Upper lobe of right lung (tissue), 1 donor: Measurements from ENCODE around the gene TMPO. TPM values are rescaled to one million over a fixed set of nuclear protein-coding genes. Genes with fewer than 3 reads are reported as not detected.

Experiments used
- ATAC-seq: fragments of 200-7000 bp; cut with Tn5 transposase; one replicate; pipeline ENCODE4 v1.9.1; 2020; ENCODE audit warnings: mild to moderate bottlenecking, moderate library complexity
- DNase-seq: peaks from one replicate; pipeline ENCODE4 v3.0.0-alpha.2; 2020
- H3K27ac ChIP-seq: fragments of 200-600 bp; one replicate; pipeline ENCODE4 v1.8.0; 2022
- H3K27me3 ChIP-seq: fragments of 200-600 bp; one replicate; pipeline ENCODE4 v1.8.0; 2022; ENCODE audit warnings: mild to moderate bottlenecking
- H3K36me3 ChIP-seq: fragments of 200-600 bp; one replicate; pipeline ENCODE4 v1.8.0; 2022
- H3K4me1 ChIP-seq: fragments of 200-600 bp; one replicate; pipeline ENCODE4 v1.8.0; 2022
- H3K4me3 ChIP-seq: fragments of 200-600 bp; one replicate; pipeline ENCODE4 v1.8.0; 2022; ENCODE audit warnings: mild to moderate bottlenecking
- H3K9me3 ChIP-seq: fragments of 200-600 bp; one replicate; pipeline ENCODE4 v1.8.0; 2022
- CTCF ChIP-seq: fragments of 200-600 bp; IDR thresholded peaks from one replicate; pipeline ENCODE4 v1.8.0; 2022; ENCODE audit warnings: antibody characterized with exemption
- intact Hi-C: fragments of 100-400 bp; cut with DNase I; formaldehyde crosslinking; loops from one replicate; pipeline ENCODE4 v1.11.0; 2022
- long read RNA-seq: library from polyadenylated mRNA; unstranded; transcript quantifications from one replicate; pipeline ENCODE4 v2.0.0, GENCODE V29; 2021
- total RNA-seq: library from RNA; stranded (reverse); fragmentation: NEBNext Ultra II Directional; extraction: Animal tissue kit (Norgen Biotek cat#: 25700); gene quantifications from one replicate; pipeline ENCODE4 v1.2.1, GENCODE V29; 2021
- donor health status: DM: no; HTN: yes; CAD: no; lungs with severe emphysema.

The TMPO gene
- total RNA-seq, result 63.1 TPM
- long read RNA-seq, full-length matches to known transcripts, result 50 of 64 reads
- long read RNA-seq, partial matches to known transcripts, result 5 of 64 reads
- long read RNA-seq, other reads (novel, unspliced or antisense), result 9 of 64 reads

- intact Hi-C loops, result loop anchor here (10.0 kb wide), 1 partner anchor 91 kb away; no protein-coding TSS in a partner anchor
- ATAC-seq, result peak; percentile 99
- peak within 1 kb of the TSS; percentile 92 for H3K27ac ChIP-seq
- no peaks in the 10 kb centered on the region for H3K27me3 ChIP-seq
- peak; percentile 97 for DNase-seq
- peaks cover 17% of the 10 kb centered on the region for H3K4me1 ChIP-seq
- no peak for TF ChIP-seq CTCF
- peak within 1 kb of the TSS; percentile 96 for H3K4me3 ChIP-seq
- no peaks in the 10 kb centered on the region for H3K9me3 ChIP-seq
- H3K36me3 ChIP-seq, result no peaks in the 10 kb centered on the region
These were observed at the start of gene TMPO for GRCh38 chr12:98515287-98516110. Gene TMPO, plus strand, starts transcription at chr12:98515590. Its CDS starts 278 bp downstream, at chr12:98515868.

- DNase-seq (no peak), ATAC-seq (no peak)
- Histone ChIP-seq H3K27ac (no peak overlapping the region), H3K36me3 (no peaks in the 10 kb centered on the region), H3K4me1 (peaks cover 5% of the 10 kb centered on the region), H3K9me3 (no peaks in the 10 kb centered on the region), H3K4me3 (no peak overlapping the region), H3K27me3 (no peaks in the 10 kb centered on the region)
- intact Hi-C loops, result no loop called here
- TF ChIP-seq CTCF, result no peak
These were observed 49.3 kb upstream of the TMPO start for GRCh38 chr12:98465950-98466602.

- no peaks in the 10 kb centered on the region for H3K27me3 ChIP-seq
- H3K4me1 ChIP-seq, result peaks cover 5% of the 10 kb centered on the region
- no peak overlapping the region for H3K27ac ChIP-seq
- ATAC-seq, result no peak
- H3K9me3 ChIP-seq, result no peaks in the 10 kb centered on the region
- no peak for DNase-seq
- TF ChIP-seq CTCF, result no peak
- H3K4me3 ChIP-seq, result no peak overlapping the region
- intact Hi-C loops, result no loop called here
- no peaks in the 10 kb centered on the region for H3K36me3 ChIP-seq
These were observed 48.6 kb upstream of the TMPO start for GRCh38 chr12:98466640-98467400.

- no peak for ATAC-seq
- H3K9me3 ChIP-seq, result no peaks in the 10 kb centered on the region
- H3K27ac ChIP-seq, result no peak overlapping the region
- DNase-seq, result no peak
- H3K36me3 ChIP-seq, result no peaks in the 10 kb centered on the region
- no peak for TF ChIP-seq CTCF
- H3K27me3 ChIP-seq, result no peaks in the 10 kb centered on the region
- intact Hi-C loops, result no loop called here
- peaks cover 5% of the 10 kb centered on the region for H3K4me1 ChIP-seq
- no peak overlapping the region for H3K4me3 ChIP-seq
These were observed 46.3 kb upstream of the TMPO start for GRCh38 chr12:98469109-98469508.

- Histone ChIP-seq H3K27ac (no peak overlapping the region), H3K27me3 (no peaks in the 10 kb centered on the region), H3K4me3 (no peak overlapping the region), H3K36me3 (no peaks in the 10 kb centered on the region), H3K4me1 (peaks cover 5% of the 10 kb centered on the region), H3K9me3 (no peaks in the 10 kb centered on the region)
- no peak for TF ChIP-seq CTCF
- ATAC-seq (peak; percentile 20), DNase-seq (no peak)
- intact Hi-C loops, result no loop called here
These were observed 44.8 kb upstream of the TMPO start for GRCh38 chr12:98470469-98471082.
